Inferior parietal cortex (tissue), 1 donor: ENCODE measurements around the gene CAMK1D.
"Not testable (repeated sequence)": the region's sequence is repeated elsewhere in the genome, so short reads cannot be mapped to it uniquely, and the experiment has no call there.

Source experiments
- DNase-seq: peaks from one replicate; pipeline ENCODE4 v3.0.0-alpha.2; 2016; ENCODE audit errors: extremely low spot score

CAMK1D gene

DNA sequence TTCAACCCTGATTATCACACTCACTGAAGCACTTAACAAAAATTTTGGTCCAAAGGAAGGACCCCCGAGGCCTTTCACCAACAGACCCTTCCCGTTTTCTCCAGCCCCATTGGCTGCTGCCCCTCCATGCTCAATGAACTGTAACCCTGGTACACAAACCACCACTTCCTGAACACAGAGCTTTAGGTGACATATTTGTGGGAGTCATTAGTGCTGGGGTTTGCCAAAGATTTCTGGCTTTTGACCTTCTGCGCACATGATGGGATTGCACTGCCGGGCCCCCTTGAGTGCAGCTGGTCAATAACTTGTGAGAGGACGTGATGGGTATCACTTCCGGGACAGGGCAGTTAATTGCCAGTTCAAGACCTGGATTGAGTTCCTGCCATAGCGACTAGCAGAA is 9.0 kb upstream of the CAMK1D start:
- DNase-seq: no peak

DNA sequence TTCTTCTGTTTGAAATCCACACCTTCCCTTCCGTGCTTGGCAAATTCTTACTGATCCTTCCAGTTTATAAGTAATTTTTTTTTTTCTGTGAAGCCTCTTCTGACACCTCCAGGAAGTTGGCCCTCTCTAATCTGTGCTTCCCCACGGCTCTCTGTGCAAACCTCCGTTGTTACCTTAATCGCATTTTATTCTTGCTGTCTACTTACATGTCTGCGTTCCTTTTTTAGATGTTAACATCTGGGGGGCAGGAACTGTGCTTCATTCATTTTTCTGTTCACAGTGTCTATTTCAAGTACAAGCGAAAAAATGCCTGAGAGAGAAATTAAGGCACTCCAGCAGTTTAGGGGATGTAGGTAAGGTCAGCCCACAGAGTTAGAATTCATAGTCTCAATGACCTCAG is 8.4 kb upstream of the CAMK1D start:
- DNase-seq: no peak

DNA sequence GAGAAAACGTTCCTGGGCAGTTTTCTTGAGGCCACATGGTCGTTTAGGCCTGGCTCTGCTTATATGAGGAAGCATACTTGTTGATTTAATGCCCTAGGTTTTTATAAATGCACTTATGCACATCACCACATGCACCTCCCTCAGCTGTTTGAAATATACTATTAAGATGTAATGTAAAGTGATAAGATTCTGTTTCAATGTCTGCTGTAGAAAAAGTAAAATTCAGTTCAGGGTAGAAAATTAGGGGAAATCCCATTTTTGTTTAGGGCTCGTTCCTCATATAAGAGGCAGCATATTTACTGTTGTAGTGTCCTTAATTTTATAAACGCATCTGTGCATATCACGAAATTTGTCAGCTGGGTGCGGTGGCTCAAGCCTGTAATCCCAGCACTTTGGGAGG is 7.8 kb upstream of the CAMK1D start:
- no peak for DNase-seq

DNA sequence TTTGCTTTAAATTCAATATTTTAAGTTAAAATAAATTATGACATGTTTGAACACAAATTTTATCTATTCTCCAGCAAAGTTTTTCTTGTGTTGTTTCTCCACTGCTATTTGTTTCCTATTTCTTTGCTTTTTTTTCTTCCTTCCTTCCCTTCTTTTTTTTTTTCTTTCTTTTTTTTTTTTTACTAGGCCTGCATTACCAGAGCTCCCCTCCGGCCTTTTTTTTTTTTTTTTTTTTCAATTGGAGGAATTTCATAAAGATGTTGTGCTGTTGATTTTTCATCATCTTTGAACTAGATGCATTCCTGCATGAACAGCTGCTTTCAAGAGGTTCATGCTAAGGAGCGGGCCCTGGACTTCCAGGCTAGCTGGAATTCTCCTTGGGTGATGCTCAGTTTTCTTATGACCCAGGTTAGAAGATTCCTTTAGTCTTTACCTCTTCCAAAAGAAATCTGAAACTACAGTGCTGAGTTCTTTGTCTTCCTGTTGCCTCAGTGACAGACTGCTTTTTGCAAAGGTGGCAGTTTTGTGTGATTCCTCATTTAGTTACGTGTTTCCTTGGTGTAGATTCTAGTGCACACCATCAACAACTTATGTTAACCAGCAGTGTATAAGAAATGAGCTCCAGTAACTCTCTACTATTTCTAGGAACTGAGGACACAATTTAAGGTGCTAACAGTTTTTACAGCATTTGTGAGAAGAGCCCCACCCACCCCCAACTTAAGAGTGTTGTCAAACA is 4.8 kb upstream of the CAMK1D start:
- no peak for DNase-seq

DNA sequence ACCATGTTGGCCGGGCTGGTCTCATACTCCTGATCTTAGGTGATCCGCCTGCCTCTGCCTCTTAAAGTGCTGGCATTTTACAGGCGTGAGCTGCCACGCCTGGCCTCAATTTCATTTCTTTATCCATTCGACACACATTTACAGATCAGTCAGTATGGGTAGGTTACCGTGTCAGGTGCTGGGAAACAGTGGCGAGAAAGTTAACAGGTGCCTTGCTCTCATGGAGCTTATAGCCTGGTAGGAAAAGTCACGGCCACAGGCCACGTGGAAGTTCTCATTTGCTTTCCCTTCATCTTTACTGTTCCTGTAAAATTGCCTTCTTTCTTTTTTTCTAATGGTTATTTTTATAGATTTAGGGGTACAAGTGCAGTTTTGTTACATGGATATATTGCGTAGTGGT is 2.6 kb upstream of the CAMK1D start:
- no peak for DNase-seq

DNA sequence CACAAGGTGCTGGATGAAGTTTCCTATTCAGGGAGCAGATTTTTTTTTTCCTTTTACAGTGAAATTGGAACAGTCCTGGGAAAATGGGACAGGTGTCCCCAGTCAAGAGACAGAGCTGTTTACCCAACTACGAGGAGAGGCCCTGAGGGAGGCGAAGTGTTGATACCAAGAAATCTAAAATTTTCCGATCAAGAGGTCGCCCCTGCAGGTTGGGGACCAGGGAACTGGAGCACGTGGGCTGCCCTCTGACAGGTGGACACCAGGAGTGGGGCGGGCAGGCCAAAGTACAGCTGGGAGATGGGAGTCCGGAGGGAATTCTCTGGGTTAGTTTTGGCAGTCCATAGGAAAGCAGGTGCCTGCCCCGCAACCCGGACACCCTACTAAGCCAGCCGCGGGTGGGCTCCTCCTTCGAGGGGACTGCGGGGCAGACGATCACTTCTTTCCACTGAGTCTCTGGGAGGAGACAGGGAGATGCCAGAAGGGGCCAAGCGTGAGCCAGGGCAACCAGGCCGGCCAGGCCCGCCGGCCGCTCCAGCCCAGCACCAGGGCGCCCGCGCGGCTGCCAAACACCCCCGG is 965 bp upstream of the CAMK1D start:
- no peak for DNase-seq

DNA sequence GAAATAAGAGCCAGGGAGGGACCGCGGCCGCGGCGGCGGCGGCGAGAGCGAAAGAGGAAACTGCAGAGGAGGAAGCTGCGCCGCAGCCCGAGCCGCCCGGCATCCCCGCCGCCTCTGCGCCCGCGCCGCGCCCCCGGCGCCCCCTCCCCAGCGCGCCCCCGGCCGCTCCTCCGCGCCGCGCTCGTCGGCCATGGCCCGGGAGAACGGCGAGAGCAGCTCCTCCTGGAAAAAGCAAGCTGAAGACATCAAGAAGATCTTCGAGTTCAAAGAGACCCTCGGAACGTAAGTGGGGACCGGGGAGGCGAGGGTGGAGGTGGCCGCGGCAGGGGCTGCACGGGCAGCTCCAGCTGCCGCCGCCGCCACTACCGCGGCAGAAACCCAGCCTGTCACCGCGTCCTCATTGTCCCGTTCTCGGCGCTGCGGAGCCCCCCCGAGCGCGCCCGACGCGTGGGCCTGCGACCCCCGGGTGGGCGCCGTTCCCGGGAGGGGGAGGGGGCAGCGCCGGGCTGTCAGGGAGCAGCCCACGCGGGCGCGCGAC is 351 bp downstream of the CAMK1D start:
- DNase-seq: no peak

DNA sequence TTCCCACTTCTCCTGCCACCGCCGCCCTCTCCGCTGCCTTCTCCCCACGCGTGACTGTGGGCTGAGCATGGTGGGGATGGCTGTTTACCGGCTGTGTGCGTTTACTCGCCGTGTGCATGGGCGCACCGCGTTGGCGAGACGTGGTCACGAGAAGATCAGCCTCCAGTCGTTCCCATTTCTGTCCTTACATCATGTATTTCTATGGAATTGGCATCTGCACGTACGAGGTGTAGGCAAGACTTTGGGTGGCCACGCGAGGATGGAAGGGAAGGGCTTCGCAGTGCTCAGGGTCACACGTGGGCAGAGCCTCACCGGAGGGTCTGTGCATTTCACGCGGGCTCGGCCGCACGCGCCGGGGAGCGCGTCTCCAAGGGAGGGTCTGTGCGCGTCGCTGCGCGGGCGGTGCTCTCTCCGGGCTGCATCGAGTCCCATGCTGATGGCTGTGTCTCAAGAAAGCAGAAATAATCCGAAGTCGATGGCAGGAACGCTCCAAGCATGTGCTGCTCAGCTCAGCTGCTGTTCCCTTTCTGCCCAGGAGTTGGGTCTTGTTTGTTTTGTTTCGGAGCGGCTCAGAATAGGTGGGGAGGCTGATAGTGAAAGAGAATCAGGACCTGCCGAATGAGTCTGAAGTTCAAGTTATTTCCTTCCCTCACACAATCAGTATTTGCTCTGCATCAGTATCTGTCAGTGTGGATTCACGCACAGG is 973 bp downstream of the CAMK1D start:
- DNase-seq: no peak

DNA sequence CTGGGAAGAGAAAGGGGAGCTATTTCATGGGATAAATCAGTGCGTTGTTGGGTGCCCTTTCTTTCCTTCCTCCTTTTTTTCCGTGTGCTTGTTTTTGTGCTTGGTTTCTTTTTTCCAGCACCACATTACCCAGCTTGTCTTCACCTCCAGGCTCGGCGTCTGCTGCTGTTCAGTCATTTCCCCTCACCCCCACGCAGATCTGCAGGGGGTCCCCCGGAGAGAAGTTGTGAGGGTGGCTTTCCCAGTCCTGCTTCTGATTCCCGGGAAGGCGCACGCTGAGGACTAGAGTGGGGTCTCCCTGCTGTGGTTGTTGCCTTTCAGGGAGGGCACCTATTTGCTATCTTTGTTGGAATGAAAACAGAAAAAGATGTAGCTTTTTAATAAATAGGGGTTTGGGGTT is 1.6 kb downstream of the CAMK1D start:
- no peak for DNase-seq

DNA sequence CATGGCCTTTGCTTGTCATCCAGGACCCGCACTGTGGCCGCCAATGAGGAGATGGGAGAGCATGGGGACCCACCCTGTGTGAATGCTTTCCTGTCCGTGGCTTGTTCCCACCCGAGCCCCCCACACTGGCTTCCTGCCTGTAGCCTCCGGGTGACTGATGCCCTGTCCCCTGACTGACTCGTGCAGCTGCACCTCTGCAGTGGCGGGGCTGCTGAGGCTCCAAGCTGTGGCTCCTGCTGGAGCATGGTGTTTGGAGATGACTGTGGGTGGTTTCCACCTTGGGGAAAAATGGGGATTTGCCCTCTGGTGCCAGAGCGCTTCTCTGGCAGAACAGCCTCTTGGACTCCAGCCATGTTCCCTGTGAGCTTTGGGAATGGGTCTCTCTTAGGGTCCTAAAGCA is 2.1 kb downstream of the CAMK1D start:
- DNase-seq: no peak

DNA sequence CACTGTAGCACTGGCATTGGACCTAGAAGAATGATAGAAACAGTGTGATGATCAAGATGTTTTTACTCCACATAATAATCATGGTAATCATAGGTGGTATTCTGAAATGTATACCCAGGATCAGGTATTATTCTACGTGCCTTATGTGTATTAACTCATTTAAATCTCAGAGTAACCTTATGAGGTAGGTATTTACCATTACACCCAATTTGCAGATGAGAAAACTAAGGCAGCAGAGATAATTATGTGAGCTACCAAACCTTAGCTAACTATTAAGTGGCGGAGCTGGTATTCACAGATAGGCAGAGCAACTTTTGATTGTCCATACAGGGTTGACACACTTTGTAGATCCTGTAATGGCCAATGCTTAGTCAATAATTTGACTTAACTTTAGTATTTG is 2.5 kb downstream of the CAMK1D start:
- no peak for DNase-seq

DNA sequence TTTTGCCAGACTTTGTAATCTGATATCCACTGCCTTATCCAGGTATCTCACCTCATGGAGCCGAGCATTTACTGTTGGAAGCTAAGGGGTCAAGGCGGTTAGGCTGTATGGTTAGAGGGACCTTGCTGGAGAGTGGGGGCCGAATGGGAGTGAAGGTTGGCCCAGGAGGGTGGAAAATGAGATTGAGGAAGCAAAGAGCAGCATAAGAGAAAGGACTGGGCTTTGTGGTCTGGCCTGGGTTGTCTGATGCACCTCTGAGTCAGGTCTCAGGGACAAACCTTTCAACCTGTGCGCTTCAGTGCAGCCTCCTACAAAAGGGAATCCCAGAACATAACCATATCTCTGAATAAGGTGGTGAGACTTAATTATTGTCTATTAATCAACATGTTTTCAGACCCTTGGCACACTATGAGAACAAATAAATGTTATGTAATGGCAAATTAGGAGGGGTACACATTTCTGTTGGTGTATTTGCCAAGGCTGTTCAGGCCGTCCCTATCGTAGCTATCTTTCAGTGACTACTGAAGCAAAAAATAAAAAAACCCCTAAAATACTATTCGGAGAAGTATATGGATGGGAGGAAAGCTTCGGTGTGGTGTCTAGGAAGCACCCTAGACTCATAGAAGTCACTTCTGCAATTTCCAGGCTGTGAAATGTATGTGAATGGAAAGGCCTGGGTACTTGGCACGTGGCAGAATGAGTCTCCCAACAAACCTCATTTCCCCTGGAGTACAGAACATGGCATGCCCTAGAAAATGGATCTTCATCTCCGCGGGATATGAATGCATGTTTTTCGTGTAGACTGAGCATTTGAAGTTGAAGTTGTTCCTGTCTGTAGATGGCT is 4.3 kb downstream of the CAMK1D start:
- DNase-seq: no peak

DNA sequence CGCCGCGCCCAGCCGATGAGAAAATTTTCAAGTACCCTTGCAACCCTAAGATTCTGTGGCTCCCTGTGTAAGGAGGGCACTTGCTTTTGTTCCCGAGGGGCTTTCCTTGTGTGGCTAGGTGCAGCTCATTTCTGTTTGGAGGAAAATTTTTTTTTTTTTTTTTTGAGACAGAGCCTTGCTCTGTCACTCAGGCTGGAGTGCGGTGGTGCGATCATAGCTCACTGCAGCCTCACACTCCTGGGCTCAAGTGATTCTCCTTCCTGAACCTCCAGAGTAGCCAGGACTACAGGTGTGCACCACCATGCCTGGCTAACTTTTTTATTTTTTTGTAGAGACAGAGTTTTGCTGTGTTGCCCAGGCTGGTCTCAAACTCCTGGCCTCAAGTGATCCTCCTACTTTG is 5.3 kb downstream of the CAMK1D start:
- DNase-seq: not testable (repeated sequence)

DNA sequence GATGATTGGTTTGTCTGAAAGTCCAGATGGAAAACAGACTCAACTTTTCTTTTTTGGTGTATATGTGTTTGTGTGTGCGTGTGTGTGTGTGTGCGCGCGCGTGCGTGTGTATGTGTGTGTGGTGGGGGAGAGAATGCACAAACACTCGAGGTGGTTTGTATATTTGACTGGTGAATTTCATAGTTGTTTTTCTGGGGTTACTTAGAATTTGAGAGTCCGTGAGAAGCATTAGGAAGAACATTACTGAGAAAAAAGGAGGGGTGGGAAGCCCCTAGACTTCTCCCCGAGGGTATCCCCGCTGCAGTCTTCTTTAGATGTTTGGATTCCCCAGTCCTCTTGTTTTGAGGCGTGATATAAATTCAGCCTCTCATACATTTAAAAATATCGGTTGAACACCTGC is 6.0 kb downstream of the CAMK1D start:
- no peak for DNase-seq

DNA sequence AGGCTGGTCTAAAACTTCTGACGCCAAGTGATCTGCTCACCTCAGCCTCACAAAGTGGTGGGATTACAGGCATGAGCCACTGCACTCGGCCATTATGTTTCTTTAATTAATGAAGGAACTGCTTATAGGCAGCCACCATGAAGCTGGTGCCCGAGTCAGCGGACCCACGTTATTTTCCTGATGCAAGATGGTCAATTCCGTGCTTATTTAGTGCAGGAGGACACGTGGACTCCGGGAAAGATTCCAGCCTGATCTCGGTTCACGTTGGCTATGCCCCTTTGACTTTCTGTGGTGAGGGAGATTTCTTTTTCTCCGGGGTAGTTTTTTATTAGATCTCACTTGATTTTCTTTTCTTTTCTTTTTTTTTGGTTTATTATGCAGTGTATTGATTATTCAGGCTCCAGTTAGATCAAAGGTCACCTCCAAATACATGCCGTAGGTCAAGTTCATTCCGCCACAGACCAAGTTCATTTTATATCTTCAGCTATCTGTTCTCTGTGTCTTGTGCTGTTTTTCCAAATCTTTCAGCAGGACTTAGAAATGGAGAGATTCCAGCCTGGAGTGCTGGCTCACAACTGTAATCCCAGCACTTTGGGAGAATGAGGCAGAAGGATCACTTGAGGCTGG is 8.3 kb downstream of the CAMK1D start:
- no peak for DNase-seq

DNA sequence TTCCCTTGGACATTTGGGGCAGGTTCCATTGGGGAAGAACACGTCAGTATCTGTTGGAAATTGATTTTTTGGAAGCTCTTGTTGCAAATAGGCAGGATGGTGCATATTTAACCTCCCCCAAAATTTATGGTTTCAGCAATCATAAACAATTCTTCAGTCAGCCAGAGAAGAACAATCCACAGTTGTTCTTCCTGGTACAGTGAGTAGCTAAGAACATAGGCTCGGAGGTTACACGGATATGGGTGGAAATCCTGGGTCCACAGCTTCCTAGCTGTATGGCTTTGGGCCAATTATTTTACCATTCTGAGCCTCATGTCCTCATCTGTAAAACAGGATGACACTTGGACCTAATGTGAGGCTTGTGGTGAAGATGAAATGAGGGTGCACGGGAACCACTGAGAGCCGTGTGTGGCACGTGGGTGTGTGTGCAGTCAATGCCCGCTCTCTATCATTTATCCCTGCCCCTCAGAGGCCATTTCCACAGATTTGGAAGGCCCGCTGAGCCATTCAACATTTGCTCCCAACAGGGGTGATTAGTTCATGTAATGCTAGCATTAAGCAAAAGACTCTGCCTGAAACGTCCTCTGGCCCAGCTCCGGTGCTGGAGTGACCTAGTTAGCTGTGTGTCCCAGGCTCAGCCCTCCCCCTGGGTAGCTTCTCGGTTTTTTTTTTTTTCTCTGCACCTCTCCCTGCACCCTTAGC is 9.7 kb downstream of the CAMK1D start:
- no peak for DNase-seq

DNA sequence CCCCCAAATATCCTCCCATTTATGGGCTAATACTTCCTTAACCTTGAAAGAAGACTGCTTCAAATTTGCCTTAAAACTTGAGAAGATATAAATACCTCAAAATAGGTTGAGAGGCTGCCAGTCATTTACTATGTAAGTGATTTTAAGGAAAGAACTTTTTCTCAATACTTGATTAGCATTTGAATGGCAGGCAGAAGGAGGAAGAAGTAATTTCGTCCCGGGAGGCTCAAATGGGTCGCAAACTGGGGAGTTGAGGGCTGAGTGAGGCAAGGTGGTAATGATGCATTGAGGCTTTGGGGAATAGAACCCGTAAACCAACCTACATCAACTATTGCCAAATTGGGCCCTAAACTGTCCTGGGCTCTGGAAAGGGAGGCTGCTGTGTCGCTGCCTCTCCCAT is 11.1 kb downstream of the CAMK1D start:
- DNase-seq: no peak

DNA sequence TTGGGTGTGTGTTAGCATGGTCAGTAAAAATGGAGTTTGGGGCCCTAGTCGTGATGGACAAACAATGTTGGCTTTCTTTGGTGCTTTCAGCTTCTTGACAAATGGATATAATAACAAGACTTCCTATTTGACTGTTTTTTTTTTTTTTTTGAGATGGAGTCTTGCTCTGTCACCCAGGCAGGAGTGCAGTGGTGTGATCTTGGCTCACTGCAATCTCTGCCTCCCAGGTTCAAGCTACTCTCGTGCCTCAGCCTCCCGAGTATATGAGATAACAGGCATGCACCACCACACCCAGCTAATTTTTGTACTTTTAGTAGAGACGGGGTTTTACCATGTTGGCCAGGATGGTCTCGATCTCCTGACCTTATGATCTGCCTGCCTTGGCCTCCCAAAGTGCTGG is 11.8 kb downstream of the CAMK1D start:
- not testable (repeated sequence) for DNase-seq

DNA sequence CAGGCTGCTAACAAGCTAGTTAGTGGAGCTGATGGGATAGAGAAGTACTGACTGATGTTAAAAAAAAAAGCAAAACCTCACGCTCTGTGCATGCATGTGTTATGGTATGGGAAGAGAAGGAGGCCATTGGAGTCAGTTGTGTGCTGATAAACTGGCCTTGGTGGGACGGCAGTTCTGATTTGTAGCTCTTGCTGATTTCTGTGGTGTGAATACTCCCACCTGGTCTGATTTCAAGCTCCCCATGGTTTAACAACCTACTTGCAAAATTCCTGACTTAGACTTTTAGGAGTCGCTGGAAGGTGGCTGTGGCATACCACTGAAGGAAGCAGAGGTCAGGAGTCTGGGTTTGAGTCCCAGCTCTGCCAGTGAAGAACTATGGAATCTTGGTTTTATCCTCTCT is 15.2 kb downstream of the CAMK1D start:
- DNase-seq: no peak

DNA sequence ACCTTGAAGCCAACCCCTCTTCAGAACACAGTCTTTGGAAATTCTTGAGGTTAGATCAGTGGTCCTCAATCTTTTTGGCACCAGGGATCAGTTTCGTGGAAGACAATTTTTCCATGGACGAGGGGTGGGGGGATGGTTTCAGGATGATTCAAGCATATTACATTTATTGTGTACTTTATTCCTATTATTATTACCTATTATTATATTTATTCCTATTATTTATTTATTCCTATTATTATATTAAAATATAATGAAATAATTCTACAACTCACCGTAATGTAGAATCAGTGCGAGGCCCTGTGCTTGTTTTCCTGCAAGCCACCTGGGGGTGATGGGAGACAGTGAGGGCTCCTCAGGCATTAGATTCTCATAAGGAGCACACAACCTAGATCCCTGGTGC is 17.9 kb downstream of the CAMK1D start:
- no peak for DNase-seq

DNA sequence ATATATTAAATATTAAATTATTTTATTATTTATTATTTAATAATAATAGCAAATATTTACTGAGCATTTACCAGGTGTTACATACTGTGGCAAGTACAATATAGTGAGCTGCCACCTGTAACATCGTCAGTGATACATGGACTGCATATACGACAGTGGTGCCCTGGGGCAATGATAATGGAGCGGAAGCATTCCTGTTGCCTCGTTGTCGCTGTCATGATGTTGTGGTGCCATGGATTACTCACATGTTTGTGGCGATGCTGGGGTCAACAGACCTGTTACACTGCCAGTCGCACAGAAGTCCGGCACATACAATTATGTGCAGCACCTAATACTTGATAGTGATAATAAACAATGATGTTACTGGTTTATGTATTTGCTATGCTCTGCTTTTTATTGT is 20.6 kb downstream of the CAMK1D start:
- DNase-seq: no peak
